ENCODE results near the gene PKN2. TPM values are rescaled to one million over a fixed set of nuclear protein-coding genes. Genes with fewer than 3 reads are reported as not detected.

The PKN2 gene
- total and polyA plus RNA-seq, 8 donors = 5.0 to 118 (median 24.1) TPM

DNA sequence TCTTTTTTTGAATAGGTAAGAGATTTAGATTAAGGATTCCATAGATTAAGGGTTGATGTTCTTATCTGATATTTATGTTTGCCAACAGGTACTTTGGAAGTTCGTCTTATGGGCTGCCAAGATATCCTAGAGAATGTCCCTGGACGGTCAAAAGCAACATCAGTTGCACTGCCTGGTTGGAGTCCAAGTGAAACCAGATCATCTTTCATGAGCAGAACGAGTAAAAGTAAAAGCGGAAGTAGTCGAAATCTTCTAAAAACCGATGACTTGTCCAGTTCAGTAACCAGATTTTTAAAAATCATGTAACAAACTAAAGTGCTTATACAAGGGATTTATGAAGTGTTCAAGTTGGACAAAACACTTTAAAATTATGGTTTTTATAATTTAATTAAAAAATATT lies 100.5 kb downstream of the PKN2 start:
- TF ChIP-seq POLR2A (IDR thresholded peaks at IDR 0.05) (no peak), POLR2AphosphoS5 (IDR thresholded peaks at IDR 0.05) (no peak), EP300 (IDR thresholded peaks at IDR 0.05) (no peak)
- TF ChIP-seq, protein P1, sequence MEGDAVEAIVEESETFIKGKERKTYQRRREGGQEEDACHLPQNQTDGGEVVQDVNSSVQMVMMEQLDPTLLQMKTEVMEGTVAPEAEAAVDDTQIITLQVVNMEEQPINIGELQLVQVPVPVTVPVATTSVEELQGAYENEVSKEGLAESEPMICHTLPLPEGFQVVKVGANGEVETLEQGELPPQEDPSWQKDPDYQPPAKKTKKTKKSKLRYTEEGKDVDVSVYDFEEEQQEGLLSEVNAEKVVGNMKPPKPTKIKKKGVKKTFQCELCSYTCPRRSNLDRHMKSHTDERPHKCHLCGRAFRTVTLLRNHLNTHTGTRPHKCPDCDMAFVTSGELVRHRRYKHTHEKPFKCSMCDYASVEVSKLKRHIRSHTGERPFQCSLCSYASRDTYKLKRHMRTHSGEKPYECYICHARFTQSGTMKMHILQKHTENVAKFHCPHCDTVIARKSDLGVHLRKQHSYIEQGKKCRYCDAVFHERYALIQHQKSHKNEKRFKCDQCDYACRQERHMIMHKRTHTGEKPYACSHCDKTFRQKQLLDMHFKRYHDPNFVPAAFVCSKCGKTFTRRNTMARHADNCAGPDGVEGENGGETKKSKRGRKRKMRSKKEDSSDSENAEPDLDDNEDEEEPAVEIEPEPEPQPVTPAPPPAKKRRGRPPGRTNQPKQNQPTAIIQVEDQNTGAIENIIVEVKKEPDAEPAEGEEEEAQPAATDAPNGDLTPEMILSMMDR (IDR thresholded peaks at IDR 0.05) = no peak
- Histone ChIP-seq H3K9me3 (no peaks in the 10 kb centered on the region), H3K4me3 (no peak overlapping the region), H3K36me3 (peaks cover 7 to 55% (median 50%) of the 10 kb centered on the region in 4 donors), H3K4me1 (peaks cover 0 to 13% (median 0%) of the 10 kb centered on the region in 4 donors), H3K27ac (no peak overlapping the region), H3K27me3 (no peaks in the 10 kb centered on the region)
- DNase-seq = no peak
- WGBS, 5 donors = 87 to 93% (median 88%) methylated on average over 6 of the region's 6 CpGs
- intact Hi-C loops (cut with DNase I; ENCODE audit: low total_unique reads) = no loop called here

DNA sequence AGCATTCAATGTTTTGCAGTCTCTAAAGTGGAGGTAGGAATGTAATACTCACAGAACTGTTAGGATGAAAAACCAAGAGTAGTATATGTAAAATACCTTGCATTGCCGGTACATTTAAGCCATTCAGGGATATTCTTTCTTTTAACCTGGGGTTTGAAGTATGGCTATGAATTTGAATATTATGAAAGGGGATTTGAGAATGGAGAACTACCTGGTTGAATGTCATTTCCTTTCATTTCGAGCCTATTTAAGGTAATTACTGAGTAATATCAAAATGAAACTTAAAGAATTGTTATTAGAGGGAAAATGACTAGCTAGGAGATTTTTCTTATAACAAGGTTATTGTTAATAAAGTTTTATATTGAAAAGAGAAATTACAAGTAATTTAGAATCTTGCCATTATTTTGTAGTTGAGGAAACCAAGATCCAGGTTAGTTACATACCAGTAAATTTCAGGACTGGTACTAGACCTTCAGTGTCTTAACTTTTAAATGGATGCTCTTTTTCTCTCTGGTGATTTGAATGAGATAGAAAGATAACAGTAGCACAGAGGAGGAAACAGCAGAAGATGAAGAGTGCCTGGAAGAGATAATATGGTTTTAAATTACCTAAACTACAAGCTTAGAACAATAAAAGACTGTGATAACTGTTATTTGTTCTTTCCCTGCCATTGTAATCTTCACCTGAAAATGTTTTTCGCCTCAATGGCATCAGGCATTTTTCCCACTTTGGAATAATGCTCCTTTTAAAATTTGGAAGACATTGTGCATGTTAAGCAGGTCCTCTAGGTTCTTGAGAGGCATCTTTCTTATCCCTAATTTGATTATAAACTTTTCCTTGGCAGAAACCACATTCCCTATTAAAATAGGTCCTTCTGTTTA lies 103.2 kb downstream of the PKN2 start:
- intact Hi-C loops (cut with DNase I; ENCODE audit: low total_unique reads) = no loop called here
- no peak for DNase-seq
- 85 to 92% (median 87%) methylated on average over 3 of the region's 3 CpGs for WGBS, 5 donors
- H3K27me3 ChIP-seq = no peaks in the 10 kb centered on the region
- H3K36me3 ChIP-seq = peaks cover 7 to 70% (median 69%) of the 10 kb centered on the region in 4 donors
- no peaks in the 10 kb centered on the region for H3K9me3 ChIP-seq
- no peaks in the 10 kb centered on the region for H3K4me1 ChIP-seq
- no peak overlapping the region for H3K4me3 ChIP-seq
- H3K27ac ChIP-seq = no peak overlapping the region
- no peak for TF ChIP-seq EP300 (IDR thresholded peaks at IDR 0.05)
- no peak for TF ChIP-seq POLR2A (IDR thresholded peaks at IDR 0.05)
- TF ChIP-seq POLR2AphosphoS5 (IDR thresholded peaks at IDR 0.05) = no peak
- TF ChIP-seq, protein P1 (IDR thresholded peaks at IDR 0.05) = no peak

DNA sequence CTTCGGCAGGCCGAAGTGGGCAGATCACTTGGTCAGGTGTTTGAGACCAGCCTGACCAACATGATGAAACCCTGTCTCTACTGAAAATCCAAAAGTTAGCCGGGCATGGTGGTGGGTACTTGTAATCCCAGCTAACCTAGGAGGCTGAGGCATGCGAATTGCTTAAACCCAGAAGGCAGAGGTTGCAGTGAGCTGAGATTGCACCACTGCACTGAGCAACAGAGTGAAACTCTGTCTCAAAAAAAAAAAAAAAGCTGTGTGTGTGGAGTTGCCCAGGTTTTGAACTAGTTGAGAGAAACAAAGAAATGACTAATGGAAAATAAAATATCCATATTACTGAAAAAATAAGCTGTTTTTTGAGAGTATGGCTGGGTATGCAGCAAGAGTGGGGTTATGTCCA lies 107.1 kb downstream of the PKN2 start:
- no peak overlapping the region for H3K4me3 ChIP-seq
- TF ChIP-seq, protein P1 (IDR thresholded peaks at IDR 0.05) = no peak
- no peak for TF ChIP-seq EP300 (IDR thresholded peaks at IDR 0.05)
- no peak for TF ChIP-seq POLR2A (IDR thresholded peaks at IDR 0.05)
- TF ChIP-seq POLR2AphosphoS5 (IDR thresholded peaks at IDR 0.05) = no peak
- no peak overlapping the region for H3K27ac ChIP-seq
- no peaks in the 10 kb centered on the region for H3K27me3 ChIP-seq
- WGBS, 5 donors = 89 to 97% (median 93%) methylated on average over 4 of the region's 4 CpGs
- H3K36me3 ChIP-seq = peaks cover 0 to 90% (median 69%) of the 10 kb centered on the region in 4 donors
- DNase-seq = no peak
- H3K9me3 ChIP-seq = no peaks in the 10 kb centered on the region
- H3K4me1 ChIP-seq = no peaks in the 10 kb centered on the region
- intact Hi-C loops (cut with DNase I; ENCODE audit: low total_unique reads) = no loop called here

DNA sequence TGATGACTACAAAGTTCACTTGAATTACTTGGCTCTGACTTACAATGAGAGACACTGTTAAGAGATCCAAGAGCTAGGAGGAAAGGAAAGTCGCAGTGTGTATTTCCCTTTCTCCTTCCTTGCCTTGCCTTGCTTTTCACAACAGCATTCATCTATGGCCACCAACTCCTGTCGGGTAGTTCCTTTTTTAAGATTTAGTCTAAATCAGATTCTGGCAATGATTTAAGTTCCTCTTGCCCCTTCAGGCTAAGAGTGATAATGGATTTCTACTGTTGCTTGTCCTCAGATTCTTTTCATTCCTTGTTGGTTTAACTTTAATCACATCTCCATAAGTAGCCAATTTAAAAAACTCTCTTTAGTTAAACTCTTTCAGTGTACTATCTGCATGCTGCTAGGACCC lies 115.4 kb downstream of the PKN2 start:
- Histone ChIP-seq H3K36me3 (peaks cover 0 to 63% (median 59%) of the 10 kb centered on the region in 4 donors), H3K4me1 (no peaks in the 10 kb centered on the region), H3K4me3 (no peak overlapping the region), H3K9me3 (no peaks in the 10 kb centered on the region), H3K27me3 (no peaks in the 10 kb centered on the region), H3K27ac (no peak overlapping the region)
- intact Hi-C loops (cut with DNase I; ENCODE audit: low total_unique reads) = no loop called here
- TF ChIP-seq POLR2A (IDR thresholded peaks at IDR 0.05) (no peak), POLR2AphosphoS5 (IDR thresholded peaks at IDR 0.05) (no peak), EP300 (IDR thresholded peaks at IDR 0.05) (no peak)
- TF ChIP-seq, protein P1 (IDR thresholded peaks at IDR 0.05) = no peak
- no peak for DNase-seq
- 71 to 92% (median 89%) methylated on average over 2 of the region's 2 CpGs for WGBS, 5 donors
